ENCODE results near the gene UROC1.

GRCh38 chr3:126481808-126482502, 35.6 kb downstream of the UROC1 start:
- TF ChIP-seq CTCF (IDR thresholded peaks at IDR 0.05) (no peak), ZFX (IDR thresholded peaks at IDR 0.05; ENCODE audit: borderline replicate concordance) (no peak)

Data from 22Rv1 (cell line).